IMR-90 (cell line): ENCODE results near the gene BNIP5. TPM values are rescaled to one million over a fixed set of nuclear protein-coding genes. Genes with fewer than 3 reads are reported as not detected.

Experiments used
- ATAC-seq: fragments of 200-7000 bp; cut with Tn5 transposase; 2 replicates; pipeline ENCODE4 v1.9.1; 2020; ENCODE audit warnings: low read depth, mild to moderate bottlenecking, moderate library complexity
- BruUV-seq: library from RNA; stranded (reverse); fragments of 400-500 nt; replicated peaks from 2 replicates; lab custom pipeline; 2021; lab: Mats Ljungman, UMichigan
- CTCF ChIA-PET: fragments of 300-600 bp; formaldehyde crosslinking; extraction: SDS; loops from one replicate; lab custom pipeline; 2021; ENCODE audit warnings: antibody characterized with exemption; lab: Yijun Ruan, JAX
- POLR2A ChIA-PET: fragments of 300-600 bp; sonication (Branson Sonifier 250); formaldehyde crosslinking; loops from one replicate; lab custom pipeline; 2022; ENCODE audit warnings: antibody characterized with exemption; ENCODE audit not compliant: unreplicated experiment; lab: Charles Lee
- DNase-seq: peaks from one replicate; pipeline ENCODE4 v3.0.0; 2013
- H2AFZ ChIP-seq: replicated peaks from 2 replicates; pipeline ENCODE3; 2013; ENCODE audit warnings: low read length, mild to moderate bottlenecking; ENCODE audit not compliant: poor library complexity
- H2AK5ac ChIP-seq: 2 replicates; pipeline ENCODE4 v1.6.1; 2013; ENCODE audit warnings: low read depth, low read length, inconsistent platforms
- H2AK9ac ChIP-seq: replicated peaks from 2 replicates; pipeline ENCODE3; 2013; ENCODE audit warnings: mild to moderate bottlenecking, low read depth, low read length, moderate library complexity; ENCODE audit not compliant: poor library complexity
- H2BK120ac ChIP-seq: 2 replicates; pipeline ENCODE4 v1.6.1; 2013; ENCODE audit warnings: low read depth, low read length, inconsistent platforms
- H2BK15ac ChIP-seq: 3 replicates; pipeline ENCODE4 v1.6.1; 2013; ENCODE audit warnings: low read depth, low read length, inconsistent platforms
- H2BK20ac ChIP-seq: 2 replicates; pipeline ENCODE4 v1.6.1; 2013; ENCODE audit warnings: low read depth, mild to moderate bottlenecking, inconsistent platforms, low read length, moderate library complexity
- H2BK5ac ChIP-seq: 2 replicates; pipeline ENCODE4 v1.6.1; 2013; ENCODE audit warnings: mild to moderate bottlenecking, low read depth, low read length, inconsistent platforms; ENCODE audit not compliant: poor library complexity, severe bottlenecking
- H3K14ac ChIP-seq: replicated peaks from 2 replicates; pipeline ENCODE4 v1.6.1; 2013; ENCODE audit warnings: low read depth, low read length, inconsistent platforms
- H3K18ac ChIP-seq: 2 replicates; pipeline ENCODE4 v1.6.1; 2013; ENCODE audit warnings: low read depth, low read length, control low read depth
- H3K23ac ChIP-seq: 2 replicates; pipeline ENCODE4 v1.6.1; 2013; ENCODE audit warnings: low read depth, low read length, inconsistent platforms
- H3K27ac ChIP-seq: 2 replicates; pipeline ENCODE4 v1.5.1; 2013; ENCODE audit warnings: mild to moderate bottlenecking, control low read depth, low read length; ENCODE audit not compliant: insufficient read depth
- H3K27me3 ChIP-seq: 2 replicates; pipeline ENCODE4 v1.6.1; 2013; ENCODE audit warnings: low read length; ENCODE audit not compliant: control insufficient read depth, insufficient read depth
- H3K36me3 ChIP-seq: 2 replicates; pipeline ENCODE4 v1.6.1; 2013; ENCODE audit warnings: low read length, mixed read lengths; ENCODE audit not compliant: control insufficient read depth, insufficient read depth
- H3K4ac ChIP-seq: 2 replicates; pipeline ENCODE4 v1.6.1; 2013; ENCODE audit warnings: low read depth, low read length, inconsistent platforms
- H3K4me1 ChIP-seq: 2 replicates; pipeline ENCODE4 v1.6.1; 2013; ENCODE audit warnings: low read length, mixed read lengths; ENCODE audit not compliant: control insufficient read depth, insufficient read depth
- H3K4me2 ChIP-seq: 2 replicates; pipeline ENCODE4 v1.6.1; 2013; ENCODE audit warnings: low read depth, mild to moderate bottlenecking, control low read depth, low read length, moderate library complexity
- H3K4me3 ChIP-seq: 2 replicates; pipeline ENCODE4 v1.5.1; 2013; ENCODE audit warnings: low read depth, mild to moderate bottlenecking, control low read depth, low read length, moderate library complexity; ENCODE audit not compliant: insufficient read depth
- H3K56ac ChIP-seq: 2 replicates; pipeline ENCODE4 v1.6.1; 2013; ENCODE audit warnings: low read length, inconsistent platforms; ENCODE audit not compliant: insufficient read depth; ENCODE audit errors: extremely low read depth
- H3K79me1 ChIP-seq, 2 experiments: 2 replicates each; pipeline ENCODE4 v1.6.1; 2013; ENCODE audit warnings: low read length in 2 of 2, inconsistent platforms in 1 of 2, low read depth in 1 of 2
- H3K9ac ChIP-seq: 2 replicates; pipeline ENCODE4 v1.6.1; 2013; ENCODE audit warnings: low read depth, low read length, control low read depth
- H3K9me1 ChIP-seq: 2 replicates; pipeline ENCODE4 v1.6.1; 2013; ENCODE audit warnings: low read length, inconsistent platforms; ENCODE audit not compliant: insufficient read depth
- H3K9me3 ChIP-seq: 2 replicates; pipeline ENCODE4 v1.6.1; 2013; ENCODE audit warnings: low read length; ENCODE audit not compliant: control insufficient read depth, insufficient read depth
- H4K20me1 ChIP-seq: 2 replicates; pipeline ENCODE4 v1.6.1; 2013; ENCODE audit warnings: low read length, inconsistent platforms; ENCODE audit not compliant: insufficient read depth
- H4K5ac ChIP-seq: 2 replicates; pipeline ENCODE4 v1.6.1; 2013; ENCODE audit warnings: mild to moderate bottlenecking, low read depth, low read length, control low read depth
- H4K8ac ChIP-seq, 2 experiments: 2 replicates each; pipeline ENCODE4 v1.6.1; 2013; ENCODE audit warnings: low read depth in 2 of 2, low read length in 2 of 2, control low read depth in 1 of 2, inconsistent platforms in 1 of 2
- H4K91ac ChIP-seq: 2 replicates; pipeline ENCODE4 v1.6.1; 2013; ENCODE audit warnings: low read depth, low read length, inconsistent platforms; ENCODE audit not compliant: insufficient read depth
- BHLHE40 ChIP-seq: fragments of 150-350 bp; IDR thresholded peaks from 2 replicates; pipeline ENCODE4 v1.6.1; 2016; ENCODE audit warnings: mild to moderate bottlenecking, low read depth, low read length
- CEBPB ChIP-seq: IDR thresholded peaks from 2 replicates; pipeline ENCODE4 v1.6.1; 2012; ENCODE audit warnings: low read depth, low read length, improper control_type of control experiment
- CHD1 ChIP-seq: IDR thresholded peaks from 2 replicates; pipeline ENCODE4 v1.6.1; 2012; ENCODE audit warnings: low read depth, low read length, improper control_type of control experiment
- CTCF ChIP-seq: conservative IDR thresholded peaks from 2 replicates; pipeline ENCODE4 v1.5.1; 2012; ENCODE audit warnings: mild to moderate bottlenecking, low read depth, low read length, improper control_type of control experiment
- ELK1 ChIP-seq: fragments of 150-350 bp; IDR thresholded peaks from 2 replicates; pipeline ENCODE4 v1.6.1; 2016; ENCODE audit warnings: low read depth, mild to moderate bottlenecking, low read length, moderate library complexity, borderline replicate concordance
- FOS ChIP-seq: fragments of 150-350 bp; IDR thresholded peaks from 2 replicates; pipeline ENCODE4 v1.6.1; 2016; ENCODE audit warnings: low read depth, low read length
- MAFK ChIP-seq: IDR thresholded peaks from 2 replicates; pipeline ENCODE4 v1.6.1; 2012; ENCODE audit warnings: low read depth, low read length, improper control_type of control experiment
- MAZ ChIP-seq: IDR thresholded peaks from 2 replicates; pipeline ENCODE4 v1.6.1; 2012; ENCODE audit warnings: low read depth, mild to moderate bottlenecking, low read length, improper control_type of control experiment, moderate library complexity, borderline replicate concordance
- MXI1 ChIP-seq: IDR thresholded peaks from 2 replicates; pipeline ENCODE4 v1.6.1; 2012; ENCODE audit warnings: low read depth, mild to moderate bottlenecking, low read length, moderate library complexity, borderline replicate concordance
- NFE2L2 ChIP-seq: fragments of 150-350 bp; IDR thresholded peaks from 2 replicates; pipeline ENCODE4 v1.6.1; 2016; ENCODE audit warnings: low read depth, mild to moderate bottlenecking, low read length
- POLR2A ChIP-seq: IDR thresholded peaks from 2 replicates; pipeline ENCODE4 v1.6.1; 2012; ENCODE audit warnings: mild to moderate bottlenecking, low read depth, low read length
- RAD21 ChIP-seq: IDR thresholded peaks from 2 replicates; pipeline ENCODE4 v1.6.1; 2012; ENCODE audit warnings: low read length, improper control_type of control experiment
- RCOR1 ChIP-seq: IDR thresholded peaks from 2 replicates; pipeline ENCODE4 v1.6.1; 2012; ENCODE audit warnings: mild to moderate bottlenecking, low read length, improper control_type of control experiment; ENCODE audit not compliant: insufficient replicate concordance
- RFX5 ChIP-seq: IDR thresholded peaks from 2 replicates; pipeline ENCODE4 v1.8.0; 2012; ENCODE audit warnings: low read depth, mild to moderate bottlenecking, low read length, moderate library complexity
- SMC3 ChIP-seq: fragments of 150-350 bp; IDR thresholded peaks from 2 replicates; pipeline ENCODE4 v1.6.1; 2016; ENCODE audit warnings: low read depth, mild to moderate bottlenecking, antibody characterized with exemption, low read length, moderate library complexity
- USF2 ChIP-seq: fragments of 150-350 bp; IDR thresholded peaks from 2 replicates; pipeline ENCODE4 v1.6.1; 2017; ENCODE audit warnings: mild to moderate bottlenecking, antibody characterized with exemption, low read length, low read depth
- WGBS, 2 experiments: methylation state at CpG; one replicate each; pipeline versions ENCODE4 v1.1.5 to v1.1.7; 2013; ENCODE audit warnings: missing lambda C conversion rate in 2 of 2; ENCODE audit not compliant: insufficient read length in 1 of 2; ENCODE audit errors: extremely low coverage in 2 of 2; 5-methylcytosine and 5-hydroxymethylcytosine counted together
- dilution Hi-C: fragments of 300-500 bp; cut with HindIII; formaldehyde crosslinking; loops from one replicate; pipeline ENCODE4 v1.14.3; 2018; ENCODE audit warnings: low sequenced_read_pairs; ENCODE audit not compliant: unreplicated experiment
- in situ Hi-C: fragments of 300-500 bp; cut with MboI; formaldehyde crosslinking; loops from 3 replicates; pipeline ENCODE4 v1.14.3; 2019; ENCODE audit warnings: low sequenced_read_pairs, inconsistent platforms, mixed read lengths
- intact Hi-C: fragments of 100-400 bp; cut with micrococcal nuclease; formaldehyde crosslinking; loops from 2 replicates; pipeline ENCODE4 v1.10.0; 2022
- polyA plus RNA-seq, 3 experiments: library from polyadenylated mRNA; depleted of rRNA; stranded (reverse); fragments of >200 nt; gene quantifications; 2 replicates each; pipeline ENCODE4 v1.2.3, GENCODE V29; 2012; ENCODE audit warnings: low replicate concordance in 1 of 3
- total RNA-seq: library from RNA; depleted of rRNA; stranded (reverse); fragments of >200 nt; gene quantifications from 2 replicates; pipeline ENCODE4 v1.2.3, GENCODE V29; 2012

BNIP5 gene
- total and polyA plus RNA-seq, 2 of the 4 experiments (the other 2 are of a cell fraction): not detected

GRCh38 chr6:36357872-36358225 lies 21.2 kb upstream of the BNIP5 start:
- intact Hi-C loops: no loop called here
- no peak for ATAC-seq
- dilution Hi-C loops: no loop called here

More at GRCh38 chr6:36357872-36358225, 21.2 kb upstream of the BNIP5 start:
- peaks cover 8% of the 10 kb centered on the region for H3K27me3 ChIP-seq
- no peaks in the 10 kb centered on the region for H4K20me1 ChIP-seq
- no peak overlapping the region for H3K18ac ChIP-seq
- no peak overlapping the region for H2BK120ac ChIP-seq
- no peak overlapping the region; the same call in 1 of the 2 replicates for H4K5ac ChIP-seq
- in situ Hi-C loops: loop anchor here (5.0 kb wide), 1 partner anchor 231 kb away; no protein-coding TSS in a partner anchor
- H2BK5ac ChIP-seq: no peak overlapping the region
- BruUV-seq: no TSS peak
- H2AK5ac ChIP-seq: no peak overlapping the region
- no peak for DNase-seq
- CTCF ChIA-PET: interaction anchor here (1.4 to 1.8 kb wide), 2 partner anchors 17 to 55 kb away, joined by 6 to 8 read pairs; no protein-coding TSS in a partner anchor
- no peak overlapping the region for H3K4me3 ChIP-seq
- H3K27ac ChIP-seq: no peak overlapping the region
- no peak overlapping the region for H2AK9ac ChIP-seq
- H3K4me2 ChIP-seq: no peak overlapping the region
- H3K9me3 ChIP-seq: no peaks in the 10 kb centered on the region
- POLR2A ChIA-PET: interaction anchor here (0.6 kb wide), 1 partner anchor 222 kb away, joined by 5 read pairs; no protein-coding TSS in a partner anchor
- H2BK20ac ChIP-seq: no peak overlapping the region
- H3K36me3 ChIP-seq: no peaks in the 10 kb centered on the region
- H3K79me1 ChIP-seq: no peaks in the 10 kb centered on the region
- WGBS, 2 experiments: no CpG with 5 or more reads among the region's 3 CpGs
- H3K23ac ChIP-seq: no peak overlapping the region
- H4K91ac ChIP-seq: no peak overlapping the region
- H4K8ac ChIP-seq: no peak overlapping the region
- H2AFZ ChIP-seq: no peak overlapping the region
- H3K14ac ChIP-seq: no peak overlapping the region
- no peak overlapping the region for H3K56ac ChIP-seq
- peaks cover 7% of the 10 kb centered on the region for H3K4me1 ChIP-seq
- H2BK15ac ChIP-seq: no peak overlapping the region
- no peak overlapping the region for H3K9ac ChIP-seq
- no peaks in the 10 kb centered on the region for H3K9me1 ChIP-seq
- TF ChIP-seq POLR2A: no peak
- TF ChIP-seq FOS: no peak
- no peak for TF ChIP-seq USF2
- TF ChIP-seq CEBPB: no peak
- no peak for TF ChIP-seq MXI1
- no peak for TF ChIP-seq RFX5
- TF ChIP-seq RCOR1: no peak
- TF ChIP-seq CTCF: no peak
- no peak for TF ChIP-seq RAD21
- TF ChIP-seq NFE2L2: no peak
- no peak for TF ChIP-seq MAFK
- TF ChIP-seq ELK1: no peak
- no peak for TF ChIP-seq MAZ
- no peak for TF ChIP-seq BHLHE40
- no peak for TF ChIP-seq SMC3
- TF ChIP-seq CHD1: no peak
- H3K4ac ChIP-seq: no peak overlapping the region
